D721Med (cell line): ENCODE data around the gene FAM83C.

ENCODE experiments used
- DNase-seq: peaks from one replicate; pipeline ENCODE4 v3.0.0; 2011; ENCODE audit warnings: low spot score; ENCODE audit not compliant: insufficient read length
- FAIRE-seq: peaks from 2 replicates; lab custom pipeline; 2011; peaks lifted over from hg19 to GRCh38; lab: Jason Lieb, UNC
- TF ChIP-seq, protein P1 (sequence below): IDR thresholded peaks from 2 replicates; pipeline ENCODE4 v1.5.1; 2012; ENCODE audit warnings: mild to moderate bottlenecking, control low read depth; ENCODE audit not compliant: insufficient read depth; ENCODE audit errors: missing control alignments

The FAM83C gene

GRCh38 chr20:35237486-35237885 lies 54.7 kb downstream of the FAM83C start:
- TF ChIP-seq, protein P1, sequence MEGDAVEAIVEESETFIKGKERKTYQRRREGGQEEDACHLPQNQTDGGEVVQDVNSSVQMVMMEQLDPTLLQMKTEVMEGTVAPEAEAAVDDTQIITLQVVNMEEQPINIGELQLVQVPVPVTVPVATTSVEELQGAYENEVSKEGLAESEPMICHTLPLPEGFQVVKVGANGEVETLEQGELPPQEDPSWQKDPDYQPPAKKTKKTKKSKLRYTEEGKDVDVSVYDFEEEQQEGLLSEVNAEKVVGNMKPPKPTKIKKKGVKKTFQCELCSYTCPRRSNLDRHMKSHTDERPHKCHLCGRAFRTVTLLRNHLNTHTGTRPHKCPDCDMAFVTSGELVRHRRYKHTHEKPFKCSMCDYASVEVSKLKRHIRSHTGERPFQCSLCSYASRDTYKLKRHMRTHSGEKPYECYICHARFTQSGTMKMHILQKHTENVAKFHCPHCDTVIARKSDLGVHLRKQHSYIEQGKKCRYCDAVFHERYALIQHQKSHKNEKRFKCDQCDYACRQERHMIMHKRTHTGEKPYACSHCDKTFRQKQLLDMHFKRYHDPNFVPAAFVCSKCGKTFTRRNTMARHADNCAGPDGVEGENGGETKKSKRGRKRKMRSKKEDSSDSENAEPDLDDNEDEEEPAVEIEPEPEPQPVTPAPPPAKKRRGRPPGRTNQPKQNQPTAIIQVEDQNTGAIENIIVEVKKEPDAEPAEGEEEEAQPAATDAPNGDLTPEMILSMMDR, result no peak
- no peak for DNase-seq
- FAIRE-seq, result no peak

DNA sequence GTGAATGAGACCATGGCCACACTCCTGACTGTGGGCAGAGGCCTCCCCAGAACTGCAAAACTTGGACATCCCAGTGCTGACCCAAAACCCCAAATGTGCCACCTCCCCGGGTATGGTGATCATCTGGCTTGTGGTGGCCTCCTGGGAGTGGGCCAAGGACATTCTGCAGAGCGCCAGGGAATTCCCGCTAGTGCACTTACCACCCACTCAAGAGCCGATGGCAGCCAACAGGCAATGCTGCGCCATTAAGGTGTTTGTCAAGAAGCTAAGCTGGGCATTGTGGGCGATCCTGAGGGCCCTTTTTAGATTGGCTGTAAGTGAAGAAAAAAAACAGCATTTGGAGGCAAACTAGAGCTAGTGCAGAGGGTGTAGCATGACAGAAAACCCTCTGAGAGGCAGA lies 56.3 kb downstream of the FAM83C start:
- FAIRE-seq (no peak), DNase-seq (no peak)
- TF ChIP-seq, protein P1, result no peak
